IPS-18c (cell line): ENCODE measurements around the gene CXCR5.
A peak's percentile ranks its signal among the peaks of the same experiment; 100 is the strongest.

Experiments used
- H3K4me3 ChIP-seq: 2 replicates; pipeline ENCODE4 v1.7.0; 2013; ENCODE audit warnings: low read depth, mild to moderate bottlenecking, low read length, moderate library complexity; ENCODE audit not compliant: insufficient read depth
- H3K9me3 ChIP-seq: one replicate; pipeline ENCODE4 v1.6.1; 2013; ENCODE audit warnings: mild to moderate bottlenecking, low read length, moderate library complexity; ENCODE audit not compliant: control insufficient read depth, insufficient read depth

Gene CXCR5

DNA sequence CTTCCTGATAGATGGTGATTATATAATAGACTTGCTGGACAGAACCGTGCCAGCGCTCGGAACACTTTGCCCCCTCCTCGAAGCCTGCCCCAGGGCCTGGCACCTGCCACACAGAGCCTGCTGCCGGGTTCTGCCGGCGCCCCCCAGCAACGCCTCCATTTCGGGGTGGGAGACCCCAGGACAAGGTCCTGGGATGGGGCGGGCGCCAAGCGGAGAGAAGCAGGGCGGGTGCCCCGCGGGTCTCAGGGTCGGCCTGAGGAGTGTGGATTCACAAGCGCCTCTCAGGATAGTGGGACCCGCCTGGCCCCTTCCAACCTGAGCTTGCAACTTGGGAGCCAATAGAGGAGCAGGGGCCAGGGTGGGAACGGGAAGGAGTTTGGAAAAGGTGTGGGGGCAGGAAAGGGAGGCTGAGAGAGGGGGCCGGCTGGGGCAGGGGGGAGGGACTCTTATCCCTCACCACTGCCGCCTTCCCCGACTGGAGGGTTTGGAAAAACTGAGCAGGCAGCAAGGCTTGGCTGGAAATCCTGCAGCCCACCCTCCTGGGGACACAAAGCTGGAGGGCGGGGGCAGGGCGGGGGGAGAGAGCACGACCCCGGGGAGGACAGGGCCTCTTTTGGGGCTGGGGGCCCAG is 45.3 kb downstream of the CXCR5 start:
- H3K4me3 ChIP-seq, result peak overlapping the region; percentile 91

DNA sequence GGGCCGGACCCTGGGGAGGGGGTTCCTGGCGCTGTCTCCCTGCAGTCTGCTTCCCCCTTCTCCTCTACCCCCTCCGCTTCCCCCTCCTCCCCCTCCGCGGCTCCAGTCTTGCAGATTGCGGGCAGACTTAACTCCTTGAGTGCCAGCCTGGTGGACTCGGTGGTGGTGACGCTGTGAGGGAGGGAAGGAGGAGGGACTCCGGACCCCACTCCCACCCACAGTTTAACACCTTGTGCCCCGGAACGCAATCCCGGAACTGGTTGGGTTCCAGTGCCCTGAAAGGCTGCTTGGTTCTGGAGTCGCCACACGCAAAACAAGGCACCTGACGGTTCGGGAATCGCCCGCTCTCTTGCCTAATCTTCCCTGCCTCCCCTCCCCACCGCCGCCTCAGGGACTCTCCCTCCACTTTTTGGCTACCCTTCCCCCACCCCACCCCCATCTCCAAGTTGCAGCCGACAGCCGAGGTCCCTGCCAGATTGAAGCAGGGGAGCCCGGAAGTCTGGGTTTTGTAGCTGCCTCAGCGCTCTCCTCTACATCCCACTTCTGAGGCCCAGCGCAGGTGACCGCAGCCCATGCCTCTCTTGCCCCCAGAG is 45.9 kb downstream of the CXCR5 start:
- Histone ChIP-seq H3K9me3 (no peaks in the 10 kb centered on the region), H3K4me3 (peak overlapping the region; percentile 91)

More for the DNA sequence above, 45.3 kb downstream of the CXCR5 start:
- no peaks in the 10 kb centered on the region for H3K9me3 ChIP-seq

DNA sequence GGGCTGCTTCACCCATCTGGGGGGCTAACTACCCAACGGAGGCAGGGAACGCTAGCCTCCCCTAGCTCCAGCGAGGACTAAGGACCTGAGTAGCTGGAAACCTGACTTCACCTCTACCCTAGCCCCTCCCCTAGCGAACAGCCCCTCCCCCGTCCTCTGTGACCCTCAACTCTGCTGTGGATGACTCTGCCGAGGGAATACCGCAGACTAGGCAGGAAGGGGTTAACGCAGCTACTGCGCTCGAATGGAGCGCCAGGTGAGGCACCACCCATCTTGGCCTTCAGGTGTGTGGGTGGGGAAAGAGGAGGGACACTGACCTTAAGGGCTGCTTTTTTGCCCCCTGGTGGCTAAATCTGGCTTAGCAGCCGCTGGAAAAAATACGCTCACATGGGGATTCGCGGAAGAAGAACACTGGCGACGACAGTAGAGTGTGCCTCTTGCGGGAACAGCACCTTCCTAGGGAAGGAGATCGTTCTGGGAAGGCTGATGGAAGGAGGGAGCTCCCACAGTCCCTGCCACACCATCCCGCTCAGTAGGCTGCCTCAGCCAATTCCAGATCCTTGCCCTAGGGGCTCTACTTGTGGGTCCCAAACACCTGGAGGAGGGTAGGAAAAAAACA is 46.5 kb downstream of the CXCR5 start:
- no peaks in the 10 kb centered on the region for H3K9me3 ChIP-seq
- H3K4me3 ChIP-seq, result peak overlapping the region; percentile 91

DNA sequence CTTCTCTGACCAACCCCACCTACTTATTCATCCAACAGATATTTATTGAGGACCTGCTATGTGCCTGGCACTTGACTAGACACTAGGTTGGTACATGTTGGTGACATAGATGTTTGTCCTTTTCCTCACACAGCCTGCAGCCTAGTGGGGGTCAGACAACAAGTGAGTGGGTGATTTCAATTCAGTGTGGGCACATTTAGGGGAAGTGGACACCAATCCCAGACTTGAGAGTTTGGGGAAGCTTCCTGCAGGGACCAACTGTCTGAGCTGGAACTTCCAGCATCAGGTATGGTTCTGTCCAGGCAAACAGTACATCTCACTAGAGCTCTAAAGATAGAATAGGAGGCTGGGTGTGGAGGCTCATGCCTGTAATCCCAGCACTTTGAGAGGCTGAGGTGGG is 47.9 kb downstream of the CXCR5 start:
- no peaks in the 10 kb centered on the region for H3K9me3 ChIP-seq
- no peak overlapping the region for H3K4me3 ChIP-seq

DNA sequence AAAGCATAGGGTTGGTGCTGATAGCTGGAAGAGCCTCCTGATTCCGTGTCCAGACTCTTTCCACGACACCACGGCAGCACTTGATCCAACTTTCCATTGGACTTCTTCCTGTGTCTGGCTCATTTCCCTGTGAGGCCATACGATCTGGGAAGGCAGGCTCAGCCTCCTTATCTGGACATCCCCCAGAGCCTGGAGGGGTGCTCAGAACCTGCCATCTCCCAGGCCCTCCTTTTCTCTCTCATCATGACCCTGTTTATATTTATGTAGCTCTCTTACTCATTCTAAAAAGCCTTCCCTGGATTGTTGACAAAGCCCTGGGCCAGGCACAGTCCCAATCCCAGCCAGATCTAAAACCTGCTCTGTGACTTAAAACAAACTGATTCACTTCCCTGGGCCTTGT is 49.8 kb downstream of the CXCR5 start:
- no peak overlapping the region for H3K4me3 ChIP-seq

DNA sequence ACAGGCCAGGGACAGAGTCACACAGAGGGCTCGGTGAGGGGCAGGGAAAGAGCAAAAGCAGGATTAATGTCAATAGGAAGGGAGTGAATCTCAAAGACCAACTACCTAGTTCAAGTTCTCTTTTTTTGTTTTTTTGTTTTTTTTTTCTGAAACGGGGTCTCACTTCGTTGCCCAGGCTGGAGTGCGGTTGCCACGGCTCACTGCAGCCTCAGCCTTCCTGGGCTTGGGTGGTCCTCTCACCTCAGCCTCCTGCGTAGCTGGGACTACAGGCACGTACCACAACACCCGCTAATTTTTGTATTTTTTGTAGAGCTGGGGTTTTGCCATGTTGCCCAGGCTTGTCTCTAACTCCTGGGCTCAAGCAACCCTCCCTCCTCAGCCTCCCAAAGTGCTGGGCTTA is 51.7 kb downstream of the CXCR5 start:
- no peak overlapping the region for H3K4me3 ChIP-seq

More for the DNA sequence above, 49.8 kb downstream of the CXCR5 start:
- no peaks in the 10 kb centered on the region for H3K9me3 ChIP-seq

DNA sequence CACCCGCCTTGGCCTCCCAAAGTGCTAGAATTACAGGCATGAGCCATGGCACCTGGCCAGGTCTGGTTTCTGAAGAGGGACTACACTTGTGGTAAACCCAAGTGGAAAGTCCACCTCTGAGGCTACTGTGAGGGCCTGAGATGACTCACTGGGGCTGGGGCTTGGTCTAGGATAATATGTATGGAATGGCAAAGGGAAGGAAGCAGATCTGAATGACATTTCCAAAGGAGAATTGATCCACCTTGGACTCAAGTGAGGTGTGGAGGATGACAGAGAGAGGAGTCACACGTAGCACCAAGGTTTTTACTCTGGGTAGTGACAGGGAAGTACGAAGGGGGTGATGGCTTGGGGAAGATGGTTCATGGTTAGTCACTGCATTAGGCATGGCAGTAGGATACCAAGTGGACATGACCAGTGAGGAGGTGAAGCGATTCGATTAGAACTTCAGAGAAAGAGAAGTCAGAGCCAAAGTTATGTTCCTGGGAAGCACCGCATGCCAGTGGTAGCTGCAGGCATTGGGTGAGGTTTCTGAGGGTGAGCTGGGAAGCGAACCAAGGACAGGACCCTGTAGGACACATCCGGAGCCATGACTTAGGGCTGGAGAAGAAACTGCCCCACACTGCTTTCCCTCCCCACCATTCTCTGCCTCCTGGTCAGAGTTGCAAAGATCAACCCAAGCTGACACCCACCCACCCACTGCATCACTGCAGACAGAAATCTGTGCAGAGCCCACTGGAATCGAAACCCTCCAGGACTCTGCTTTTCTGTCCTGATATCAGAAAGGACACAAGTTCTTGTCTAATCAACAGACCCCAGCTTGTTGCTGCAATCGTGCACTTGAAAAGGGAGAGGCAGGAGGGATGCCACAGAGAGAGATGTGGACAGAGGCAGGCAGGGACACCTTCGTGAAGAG is 55.1 kb downstream of the CXCR5 start:
- Histone ChIP-seq H3K4me3 (no peak overlapping the region), H3K9me3 (no peaks in the 10 kb centered on the region)

More for the DNA sequence above, 51.7 kb downstream of the CXCR5 start:
- no peaks in the 10 kb centered on the region for H3K9me3 ChIP-seq

DNA sequence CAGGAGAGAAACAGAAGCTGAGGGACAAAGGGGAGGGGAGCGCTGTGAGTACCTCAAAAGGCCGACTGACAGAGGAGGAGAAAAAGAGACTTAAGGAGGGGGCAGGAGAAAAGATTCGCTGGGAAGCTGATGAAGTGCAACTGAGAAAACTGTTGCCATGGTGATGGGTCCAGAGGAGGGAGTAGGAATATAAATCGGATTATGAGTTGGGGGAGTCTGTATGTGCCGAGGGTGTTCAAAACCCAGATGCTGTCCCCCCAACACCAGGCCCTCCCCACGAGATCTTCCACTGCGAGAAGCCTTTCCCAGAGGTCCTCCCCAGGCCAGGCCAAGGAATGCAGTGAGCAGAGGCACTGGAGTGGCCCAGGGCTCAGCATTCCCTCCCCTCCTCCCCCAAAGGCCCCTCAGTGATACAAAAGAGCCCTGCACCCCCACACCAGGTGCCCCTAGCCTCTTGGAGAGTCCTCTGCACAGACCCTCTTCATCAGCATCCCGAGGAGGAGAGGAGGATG is 55.8 kb downstream of the CXCR5 start:
- H3K4me3 ChIP-seq, result no peak overlapping the region
- no peaks in the 10 kb centered on the region for H3K9me3 ChIP-seq

DNA sequence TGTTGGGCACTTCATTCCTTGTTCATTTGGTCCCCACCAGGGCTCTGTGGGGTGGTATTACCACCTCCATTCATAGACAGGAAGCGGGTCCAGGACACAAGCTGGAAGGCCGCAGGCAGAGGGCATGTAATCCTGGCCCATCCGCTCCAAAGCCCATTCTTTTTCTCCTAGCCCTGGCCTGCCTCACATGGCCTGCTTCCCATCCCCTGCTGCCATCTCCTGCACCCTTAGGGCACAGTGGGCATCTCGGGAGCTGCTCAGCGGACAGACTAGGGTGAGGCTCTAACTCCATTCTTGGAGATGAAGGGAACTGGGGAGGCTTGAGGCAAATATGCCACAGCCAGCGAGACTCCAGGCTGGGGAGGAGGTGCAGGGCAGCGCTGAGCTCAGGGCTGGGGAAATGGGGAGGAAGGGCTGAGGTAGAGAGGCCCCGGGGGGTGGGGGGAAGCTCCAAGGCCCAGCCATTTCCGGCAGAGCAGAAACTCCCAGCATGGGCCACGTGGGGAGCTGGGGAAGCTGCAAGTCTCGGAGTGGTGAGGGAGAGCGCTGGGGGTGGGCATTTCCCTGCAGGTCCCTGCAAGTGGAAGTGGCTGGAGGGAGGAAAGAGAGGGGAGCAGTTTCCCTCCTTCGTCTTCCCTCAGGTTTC is 56.4 kb downstream of the CXCR5 start:
- H3K9me3 ChIP-seq, result no peaks in the 10 kb centered on the region
- peak overlapping the region; percentile 1; the same call in 1 of the 2 replicates for H3K4me3 ChIP-seq

DNA sequence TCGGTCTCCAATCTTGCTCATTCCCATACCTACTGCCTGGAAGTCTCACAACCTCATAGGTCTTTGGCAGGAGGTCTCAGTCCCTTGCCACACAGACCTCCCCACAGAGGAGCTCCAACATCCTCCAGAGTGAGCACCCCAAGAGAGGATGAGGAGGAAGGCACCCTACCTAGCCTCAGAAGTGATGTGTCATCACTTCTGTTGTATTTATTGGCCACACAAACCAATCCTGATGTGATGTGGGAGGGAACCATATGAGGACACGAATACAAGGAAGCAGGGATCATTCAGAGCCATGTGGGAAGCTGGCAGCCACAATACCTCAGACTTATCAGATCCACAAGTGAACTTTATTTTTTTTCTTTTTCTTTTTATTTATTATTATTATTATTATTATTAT is 63.4 kb downstream of the CXCR5 start:
- peaks cover 2% of the 10 kb centered on the region for H3K9me3 ChIP-seq

More for the DNA sequence above, 63.4 kb downstream of the CXCR5 start:
- no peak overlapping the region for H3K4me3 ChIP-seq
